SIG-M5 treated with dmso at 0.1 percent for 504 hours (cell line): ENCODE results near the gene RHD.
"Not testable (repeated sequence)": the region's sequence is repeated elsewhere in the genome, so short reads cannot be mapped to it uniquely, and the experiment has no call there.

Experiments used
- DNase-seq: peaks from one replicate; lab custom pipeline; 2025; ENCODE audit not compliant: unreplicated experiment; lab: John Stamatoyannopoulos, UW

Gene RHD

DNA sequence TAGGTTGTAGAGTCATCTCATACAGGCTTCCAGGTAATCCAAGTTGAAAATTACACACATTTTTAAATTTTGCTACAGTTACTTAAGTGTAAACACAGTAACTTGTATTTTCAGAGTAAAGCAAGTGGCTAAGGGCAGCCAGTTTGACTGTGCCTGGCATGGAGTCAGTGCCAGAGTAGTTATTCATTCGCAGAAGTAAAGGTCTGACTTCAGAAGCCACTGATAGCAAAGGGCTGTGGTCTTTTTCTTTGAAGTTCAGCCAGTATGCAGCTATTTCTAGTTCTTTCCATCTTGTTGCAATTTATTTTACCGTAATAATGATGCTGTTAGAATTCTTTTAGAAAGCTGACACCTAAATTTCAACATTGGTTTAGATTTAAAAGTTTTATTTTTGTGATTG, 75.2 kb downstream of the RHD start:
- DNase-seq, result no peak

DNA sequence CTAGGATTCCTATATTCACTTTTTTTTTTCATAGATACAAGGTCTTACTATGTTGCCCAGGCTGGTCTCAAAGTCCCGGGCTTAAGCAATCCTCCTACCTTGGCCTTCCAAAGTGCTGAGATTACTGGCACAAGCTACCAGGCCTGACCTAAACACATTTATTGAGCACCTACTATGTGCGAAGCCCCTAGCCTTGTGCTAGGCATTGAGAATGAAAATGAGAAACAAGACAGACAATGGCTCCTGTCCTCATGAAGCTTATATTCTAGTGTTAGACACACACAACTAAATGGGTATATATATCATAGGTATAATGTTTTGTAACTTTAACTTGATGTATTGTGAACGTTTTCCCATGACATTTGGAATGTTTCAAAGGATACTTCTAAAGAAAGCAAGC, 77.3 kb downstream of the RHD start:
- no peak for DNase-seq

DNA sequence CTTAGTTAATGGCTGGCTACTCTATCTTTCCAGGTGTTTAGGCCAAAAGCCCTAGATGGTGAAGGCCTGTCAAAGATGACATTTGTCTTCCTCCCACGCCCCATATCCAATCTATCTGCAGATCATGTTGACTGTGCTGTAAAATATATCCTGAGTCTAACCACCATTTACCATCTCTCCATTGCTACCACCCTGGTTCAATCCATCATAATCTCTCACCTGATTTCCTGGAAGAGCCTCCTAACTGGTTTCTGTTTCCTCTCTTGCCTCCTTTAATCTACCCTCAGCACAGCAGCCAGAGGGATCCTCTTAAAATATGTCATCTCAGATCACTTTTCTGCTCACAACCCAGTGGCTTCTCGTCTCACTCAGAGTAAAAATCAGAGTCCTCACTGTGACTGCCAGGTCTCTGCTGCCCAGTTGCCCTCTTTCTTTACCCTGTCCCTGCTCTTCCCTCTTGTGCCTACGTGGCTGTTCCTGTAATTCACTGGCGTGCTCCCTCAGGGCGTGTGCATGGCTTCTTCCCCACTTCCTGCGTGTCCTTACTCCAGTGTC, 83.6 kb downstream of the RHD start:
- no peak for DNase-seq

DNA sequence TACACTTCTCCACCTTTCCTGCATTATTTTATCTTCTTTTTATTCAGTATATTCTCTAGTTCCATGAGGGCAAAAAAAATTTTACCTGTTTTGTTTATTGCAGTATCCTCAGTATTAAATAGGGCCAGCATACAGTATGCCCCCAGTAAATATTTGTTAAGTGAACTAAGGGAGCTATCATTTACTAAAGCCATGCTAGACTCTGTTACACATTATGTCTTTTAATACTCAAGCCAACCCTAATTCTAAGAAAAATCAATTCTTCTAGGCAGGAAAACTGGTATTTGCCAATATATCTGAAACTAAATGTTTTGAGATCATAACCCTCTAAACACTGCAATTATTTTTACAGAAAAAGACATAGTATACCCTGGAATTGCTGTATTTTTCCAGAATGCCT, 84.1 kb downstream of the RHD start:
- no peak for DNase-seq

DNA sequence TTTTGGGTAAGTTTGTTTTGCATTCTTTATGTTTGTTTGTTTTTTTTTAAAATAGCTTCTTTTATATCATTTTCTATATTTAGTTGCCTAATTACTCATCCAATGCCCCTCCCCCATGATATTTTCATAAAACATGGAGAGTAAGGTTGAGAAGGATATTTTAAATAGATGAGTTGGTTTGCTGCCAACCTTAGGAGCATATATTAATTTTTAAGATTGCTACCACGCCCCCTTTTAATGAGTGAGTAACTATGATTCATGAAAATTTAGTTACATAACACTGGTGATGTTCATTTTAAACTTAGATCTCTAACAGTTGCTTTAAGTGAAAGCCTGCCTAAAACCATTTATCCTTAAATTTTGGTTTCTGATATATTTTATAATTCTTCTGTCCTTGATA, 84.5 kb downstream of the RHD start:
- DNase-seq, result no peak

DNA sequence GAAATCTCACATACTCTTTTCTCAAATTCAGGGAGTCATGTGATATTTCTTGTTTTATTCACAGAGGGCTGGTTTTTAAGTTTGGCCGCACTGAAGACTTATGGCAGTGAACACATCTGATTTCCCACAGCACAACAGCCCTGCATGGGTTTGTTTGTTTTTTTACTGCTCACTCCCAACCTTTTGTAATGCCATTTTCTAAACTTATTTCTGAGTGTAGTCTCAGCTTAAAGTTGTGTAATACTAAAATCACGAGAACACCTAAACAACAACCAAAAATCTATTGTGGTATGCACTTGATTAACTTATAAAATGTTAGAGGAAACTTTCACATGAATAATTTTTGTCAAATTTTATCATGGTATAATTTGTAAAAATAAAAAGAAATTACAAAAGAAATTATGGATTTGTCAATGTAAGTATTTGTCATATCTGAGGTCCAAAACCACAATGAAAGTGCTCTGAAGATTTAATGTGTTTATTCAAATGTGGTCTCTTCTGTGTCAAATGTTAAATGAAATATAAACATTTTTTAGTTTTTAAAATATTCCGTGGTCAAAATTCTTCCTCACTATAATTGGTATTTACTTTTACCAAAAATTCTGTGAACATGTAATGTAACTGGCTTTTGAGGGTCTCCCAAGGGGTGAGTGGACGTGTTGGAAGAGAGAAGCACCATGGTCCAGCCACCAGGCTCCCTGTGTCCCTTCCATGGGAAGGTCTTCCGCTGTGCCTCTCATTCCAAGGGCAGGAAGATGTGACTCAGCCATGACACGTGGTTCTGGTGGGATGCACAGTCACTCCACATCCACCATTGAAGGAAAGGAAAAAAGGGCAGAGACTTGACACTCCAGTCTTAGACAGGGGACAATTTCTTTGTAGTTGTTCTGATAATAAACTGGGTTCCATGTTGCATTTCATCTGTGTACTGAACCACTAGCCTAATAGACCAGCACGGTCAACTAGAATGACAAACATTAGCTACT, 88.6 kb downstream of the RHD start:
- DNase-seq, result no peak

DNA sequence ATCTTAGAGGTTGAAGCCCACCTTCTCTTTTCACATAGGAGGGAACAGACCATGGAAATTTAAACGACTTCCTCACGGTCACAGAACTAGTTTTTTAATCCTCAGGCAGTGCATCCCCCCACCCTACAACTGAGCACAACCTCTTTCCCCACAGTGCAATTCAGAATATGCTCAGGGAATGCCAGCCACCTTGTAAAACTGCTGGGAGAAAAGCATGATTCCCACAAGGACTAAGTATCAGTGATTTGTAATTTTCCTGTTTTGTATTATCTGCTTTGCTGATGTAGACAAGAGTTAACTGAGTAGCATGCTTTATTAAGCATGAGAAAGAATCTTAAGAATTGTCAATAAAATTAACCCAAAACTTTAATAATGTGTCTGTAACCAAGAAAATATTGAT, 89.6 kb downstream of the RHD start:
- DNase-seq, result no peak

DNA sequence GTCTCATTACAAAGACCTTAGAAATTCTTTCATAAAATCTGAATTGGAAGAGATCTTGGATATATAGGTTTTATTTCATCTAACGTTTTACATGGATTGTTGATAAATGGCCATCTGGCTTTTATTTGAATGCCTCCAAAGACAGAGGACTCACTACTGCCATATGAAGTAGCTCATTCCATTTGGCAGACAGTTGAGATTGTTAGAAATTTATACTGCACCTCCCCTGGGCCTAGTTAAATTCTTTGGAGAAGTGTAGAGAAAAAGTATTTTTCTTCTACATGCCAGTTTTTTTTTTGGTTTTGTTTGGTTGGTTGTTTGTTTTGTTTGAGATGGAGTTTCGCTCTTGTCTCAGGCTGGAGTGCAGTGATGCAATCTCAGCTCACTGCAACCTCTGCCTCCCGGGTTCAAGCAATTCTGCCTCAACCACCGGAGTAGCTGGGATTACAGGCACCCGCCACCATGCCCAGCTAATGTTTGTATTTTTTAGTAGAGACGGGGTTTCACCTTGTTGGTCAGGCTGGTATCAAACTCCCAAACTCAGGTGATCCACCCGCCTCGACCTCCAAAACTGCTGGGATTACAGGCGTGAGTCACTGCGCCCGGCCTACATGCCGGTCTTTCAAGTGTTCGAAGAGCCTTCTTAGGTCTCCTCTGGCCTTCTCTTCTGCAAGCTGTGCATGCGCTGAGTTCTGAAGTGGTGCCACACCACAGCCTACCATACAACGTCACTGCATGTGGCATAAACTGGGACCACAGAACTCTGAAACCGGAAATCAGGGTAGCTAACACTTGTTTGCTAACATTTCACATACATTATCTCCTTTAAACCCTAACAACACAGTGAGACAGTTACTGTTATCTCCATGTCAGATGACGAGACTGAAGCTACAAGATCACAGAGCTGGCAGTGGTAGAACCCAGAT, 90.6 kb downstream of the RHD start:
- not testable (repeated sequence) for DNase-seq

DNA sequence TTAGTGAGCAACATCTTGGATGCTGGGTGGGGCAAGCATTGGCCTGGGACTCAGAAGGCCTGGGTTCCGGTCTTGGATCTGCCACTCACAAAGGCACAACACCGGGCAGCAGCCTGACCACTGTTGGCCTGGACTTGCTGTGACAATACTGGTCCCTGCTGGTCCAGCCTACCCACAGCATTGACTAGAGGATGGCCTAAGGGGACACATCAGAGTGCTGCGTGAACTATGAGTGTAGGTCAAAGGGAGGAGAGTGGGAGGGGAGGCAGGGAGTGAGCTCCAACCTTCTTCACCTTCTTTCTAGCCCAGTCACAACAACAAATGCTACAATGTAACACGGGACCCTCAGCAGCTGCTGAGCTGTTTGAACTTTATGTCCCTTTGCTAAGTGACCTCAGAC, 96.9 kb downstream of the RHD start:
- DNase-seq, result no peak

DNA sequence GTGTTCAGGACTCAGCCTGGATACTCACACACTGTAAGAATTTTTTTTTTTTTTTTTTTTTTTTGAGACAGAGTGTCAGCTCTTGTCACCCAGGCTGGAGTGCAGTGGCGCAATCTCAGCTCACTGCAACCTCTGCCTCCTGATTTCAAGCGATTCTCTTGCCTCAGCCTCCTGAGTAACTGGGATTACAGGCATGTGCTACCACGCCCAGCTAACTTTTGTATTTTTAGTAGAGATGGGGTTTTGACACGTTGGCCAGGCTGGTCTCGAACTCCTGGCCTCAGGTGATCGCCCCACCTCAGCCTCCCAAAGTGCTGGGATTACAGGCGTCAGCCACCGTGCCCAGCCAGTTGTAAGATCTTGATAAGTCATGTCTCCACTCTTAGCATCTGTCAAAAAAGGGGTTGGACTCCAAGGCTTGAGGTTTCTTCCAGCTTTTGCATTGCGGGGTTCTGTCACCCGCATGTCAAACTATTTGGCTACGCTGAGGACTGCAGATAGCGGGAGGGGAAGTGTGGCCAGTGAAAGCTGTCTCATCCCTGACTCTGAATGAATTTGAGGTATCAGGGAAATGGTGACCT, 97.5 kb downstream of the RHD start:
- DNase-seq, result not testable (repeated sequence)

DNA sequence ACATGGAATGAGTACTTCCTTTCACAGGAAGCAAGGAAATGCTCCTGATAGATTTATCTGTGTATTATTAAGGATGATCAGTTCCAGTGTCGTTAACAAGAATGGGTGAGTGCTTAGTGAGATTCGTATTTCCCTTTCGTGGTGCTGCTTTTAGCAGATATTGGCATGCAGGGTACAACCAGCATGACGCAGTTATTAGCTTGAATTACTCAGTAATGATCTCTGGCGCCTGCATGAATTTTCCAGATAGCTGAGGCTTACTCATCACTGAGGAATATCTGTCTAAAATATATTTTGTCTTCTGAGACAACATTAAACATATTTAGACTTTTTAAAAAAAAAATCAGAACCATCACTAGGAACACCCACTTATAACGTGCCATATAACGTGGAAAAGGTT, 99.4 kb downstream of the RHD start:
- not testable (repeated sequence) for DNase-seq

DNA sequence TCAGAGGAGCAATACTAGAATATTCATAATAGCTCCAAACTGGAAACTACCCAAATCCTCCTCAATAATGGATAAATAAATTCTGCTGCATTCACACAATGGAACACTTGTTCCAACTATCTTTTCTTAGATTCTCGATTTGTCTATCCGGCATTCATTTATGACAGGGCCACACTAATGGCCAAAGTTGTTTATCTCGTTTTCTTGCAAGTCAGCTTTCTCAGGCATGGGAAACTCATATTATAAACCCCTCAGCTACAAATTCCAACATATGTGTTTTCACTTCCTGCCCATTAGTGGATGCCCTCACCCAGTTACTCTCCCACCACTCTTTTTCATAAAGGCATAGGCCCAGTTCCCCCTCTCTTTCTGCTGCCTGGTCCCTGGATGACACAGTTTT, 106.1 kb downstream of the RHD start:
- DNase-seq, result not testable (repeated sequence)
